Frontal cortex (tissue), 4 donors: ENCODE data around the gene EFCAB12. TPM values are rescaled to one million over a fixed set of nuclear protein-coding genes. Genes with fewer than 3 reads are reported as not detected.

Experiments
- DNase-seq, 2 donors: peaks; one replicate each; pipeline ENCODE4 v3.0.0; 2012; ENCODE audit warnings: low spot score in 2 of 2
- FAIRE-seq: peaks from 2 replicates; lab custom pipeline; 2012; peaks lifted over from hg19 to GRCh38; lab: Jason Lieb, UNC
- small RNA-seq: library from RNA; depleted of rRNA; stranded (forward); fragments of <200 nt; gene quantifications from one replicate; pipeline ENCODE3, GENCODE V24; 2014
- total RNA-seq: library from RNA; depleted of rRNA; stranded (reverse); fragments of >200 nt; gene quantifications from one replicate; pipeline ENCODE4 v1.2.3, GENCODE V29; 2014
- donor health status: control.
- donor health status: control.
- donor health status: control.

Gene EFCAB12
- total RNA-seq, 1 donor from 2014 or later = 0.41 TPM

- FAIRE-seq = no peak
These were observed 75.5 kb downstream of the EFCAB12 start for GRCh38 chr3:129352650-129353588.

GRCh38 chr3:129352045-129352444 is 76.4 kb downstream of the EFCAB12 start:
- no peak for FAIRE-seq
- DNase-seq = no peak

More at GRCh38 chr3:129352650-129353588, 75.5 kb downstream of the EFCAB12 start:
- no peak for DNase-seq

Small RNA genes lying within 50 kb of the gene (small RNA-seq; reads per million reads assigned to genes)
- 9.6 reads per million, percentile 95 among the genes with 10 or more reads in this experiment for gene SNORA7B

Other genes starting within 250 kb of the EFCAB12 start
- gene CNBP, start 244.7 kb downstream of the EFCAB12 start, total RNA-seq = 169 TPM
- 137 TPM for gene COPG1, start 179.0 kb downstream of the EFCAB12 start, total RNA-seq
- gene HMCES, start 149.8 kb downstream of the EFCAB12 start, total RNA-seq = 21.6 TPM
- 24.5 TPM for gene MBD4, start 11.3 kb upstream of the EFCAB12 start, total RNA-seq
- gene IFT122, start 11.6 kb upstream of the EFCAB12 start, total RNA-seq = 30.2 TPM
- not detected for gene RHO, start 100.0 kb upstream of the EFCAB12 start, total RNA-seq
- not detected for gene H1-8, start 114.5 kb upstream of the EFCAB12 start, total RNA-seq
- gene PLXND1, start 178.0 kb upstream of the EFCAB12 start, total RNA-seq = 16.7 TPM